K562 (cell line): ENCODE measurements around the gene MEF2C. TPM values are rescaled to one million over a fixed set of nuclear protein-coding genes. Genes with fewer than 3 reads are reported as not detected.

Experiments used
- CHD1 ChIP-seq: fragments of 200-600 bp; sonication (generic); IDR thresholded peaks from one replicate; pipeline ENCODE4 v1.6.1; 2012; ENCODE audit warnings: mild to moderate bottlenecking, moderate library complexity, low read length, inconsistent platforms
- CHD2 ChIP-seq: IDR thresholded peaks from 2 replicates; pipeline ENCODE4 v1.6.1; 2011; ENCODE audit warnings: low read depth, low read length
- E2F6 ChIP-seq, 2 experiments: IDR thresholded peaks; 2 replicates each; pipeline ENCODE4 v1.6.1; 2011; ENCODE audit warnings: borderline replicate concordance in 1 of 2, control low read depth in 1 of 2, low read depth in 1 of 2, low read length in 1 of 2, mild to moderate bottlenecking in 1 of 2, mixed read lengths in 1 of 2, moderate library complexity in 1 of 2; ENCODE audit not compliant: insufficient read depth in 1 of 2, insufficient read length in 1 of 2, poor library complexity in 1 of 2, severe bottlenecking in 1 of 2; ENCODE audit errors: extremely low read depth in 1 of 2
- E2F8 ChIP-seq: fragments of 450-650 bp; IDR thresholded peaks from 2 replicates; pipeline ENCODE4 v1.7.1; 2018; ENCODE audit warnings: mild to moderate bottlenecking, low read depth; ENCODE audit not compliant: partially characterized antibody
- ERF ChIP-seq: fragments of 450-650 bp; formaldehyde crosslinking; IDR thresholded peaks from 2 replicates; pipeline ENCODE4 v1.4.0; 2020; ENCODE audit warnings: mild to moderate bottlenecking, mixed read lengths
- ETS2 ChIP-seq: IDR thresholded peaks from 2 replicates; pipeline ENCODE4 v1.6.1; 2016; ENCODE audit warnings: borderline replicate concordance, missing genetic modification characterization, mild to moderate bottlenecking, moderate library complexity, missing compliant biosample characterization; ENCODE audit not compliant: poor library complexity, severe bottlenecking
- FOXK2 ChIP-seq, 2 experiments: fragments of 450-650 bp; IDR thresholded peaks in 1 of 2; conservative IDR thresholded peaks in 1 of 2; 2 replicates each; pipeline ENCODE4 v1.6.1; 2016; ENCODE audit warnings: low read depth in 2 of 2, mild to moderate bottlenecking in 1 of 2
- GABPB1 ChIP-seq: sonication (generic); formaldehyde crosslinking; IDR thresholded peaks from 2 replicates; pipeline ENCODE4 v1.8.0; 2022; ENCODE audit warnings: mild to moderate bottlenecking, missing genetic modification reagents
- HNRNPK ChIP-seq: fragments of 200-400 bp; formaldehyde crosslinking; IDR thresholded peaks from one replicate; pipeline ENCODE4 v1.6.1; 2018; ENCODE audit warnings: mild to moderate bottlenecking, low read depth, low read length; ENCODE audit not compliant: poor library complexity, severe bottlenecking
- KLF10 ChIP-seq: fragments of 250-450 bp; sonication (Bioruptor Pico); IDR thresholded peaks from 2 replicates; pipeline ENCODE4 v1.6.1; 2021; ENCODE audit warnings: matching md5 sums
- NFATC3 ChIP-seq: fragments of 450-650 bp; IDR thresholded peaks from 2 replicates; pipeline ENCODE4 v1.6.1; 2017; ENCODE audit warnings: mild to moderate bottlenecking
- PTBP1 ChIP-seq: fragments of 200-400 bp; formaldehyde crosslinking; IDR thresholded peaks from 2 replicates; pipeline ENCODE4 v1.6.1; 2017; ENCODE audit warnings: low read depth, low read length
- RAD21 ChIP-seq, 2 experiments: fragments of 250-450 bp in 1 of 2; fragments of 450-650 bp in 1 of 2; sonication (Bioruptor Pico) in 1 of 2; formaldehyde crosslinking in 1 of 2; IDR thresholded peaks in 1 of 2; conservative IDR thresholded peaks in 1 of 2; 2 replicates each; pipeline versions ENCODE4 v1.4.0 to v1.8.0; 2020 to 2022; ENCODE audit warnings: mild to moderate bottlenecking in 2 of 2, moderate library complexity in 1 of 2
- RFX7 ChIP-seq: fragments of 250-450 bp; sonication (Bioruptor Pico); IDR thresholded peaks from 2 replicates; pipeline ENCODE4 v1.5.1; 2021; ENCODE audit warnings: mild to moderate bottlenecking
- RHOXF2B ChIP-seq: fragments of 250-450 bp; sonication (Bioruptor Pico); conservative IDR thresholded peaks from 2 replicates; pipeline ENCODE4 v1.5.1; 2021
- SMAD1 ChIP-seq: fragments of 150-350 bp; IDR thresholded peaks from 2 replicates; pipeline ENCODE4 v1.6.1; 2014; ENCODE audit warnings: low read length, low read depth; ENCODE audit not compliant: partially characterized antibody
- SUPT5H ChIP-seq: fragments of 450-650 bp; IDR thresholded peaks from 2 replicates; pipeline ENCODE4 v1.6.1; 2016
- TEAD1 ChIP-seq, 2 experiments: fragments of 450-650 bp in 1 of 2; sonication (generic) in 1 of 2; formaldehyde crosslinking; IDR thresholded peaks; 2 replicates each; pipeline versions ENCODE4 v1.4.0 to v1.8.0; 2020 to 2022; ENCODE audit warnings: mild to moderate bottlenecking in 2 of 2, missing genetic modification reagents in 1 of 2
- ZBTB9 ChIP-seq: fragments of 450-650 bp; formaldehyde crosslinking; IDR thresholded peaks from 2 replicates; pipeline ENCODE4 v1.4.0; 2020; ENCODE audit warnings: mild to moderate bottlenecking, moderate library complexity
- ZC3H11A ChIP-seq: IDR thresholded peaks from 2 replicates; pipeline ENCODE4 v1.6.1; 2012; ENCODE audit warnings: low read depth, low read length, improper control_type of control experiment
- ZEB2 ChIP-seq: fragments of 450-650 bp; IDR thresholded peaks from 2 replicates; pipeline ENCODE4 v1.6.1; 2016
- ZNF444 ChIP-seq: fragments of 250-450 bp; sonication (Bioruptor Pico); IDR thresholded peaks from 2 replicates; pipeline ENCODE4 v1.4.0; 2020; ENCODE audit warnings: mild to moderate bottlenecking, moderate library complexity
- ZNF589 ChIP-seq: fragments of 200-800 bp; sonication (Bioruptor generic); IDR thresholded peaks from 2 replicates; pipeline ENCODE4 v1.6.1; 2016; ENCODE audit warnings: low read depth, missing genetic modification characterization, missing compliant biosample characterization
- polyA plus RNA-seq, 8 experiments: library from polyadenylated mRNA; depleted of rRNA in 4 of 8; stranded (reverse) in 5 of 8; unstranded in 3 of 8; fragments of >200 nt; fragmentation: Nextera tagmentation in 2 of 8; fragmentation: Illumina TruSeq in 1 of 8; extraction: Ambion mirVana in 2 of 8; extraction: Trizol in 1 of 8; gene quantifications; 2 replicates each; pipeline versions ENCODE4 v1.2.1 to v1.2.3, GENCODE V29; 2011 to 2014; ENCODE audit warnings: inconsistent platforms in 1 of 8, missing spikeins in 1 of 8
- total RNA-seq, 7 experiments: library from RNA; depleted of rRNA in 6 of 7; stranded (reverse); fragments of >200 nt in 6 of 7; fragmentation: Illumina TruSeq in 2 of 7; extraction: Trizol in 2 of 7; gene quantifications; 2 replicates each; pipeline versions ENCODE4 v1.2.1 to v1.2.3, GENCODE V29; 2011 to 2021; ENCODE audit warnings: low replicate concordance in 1 of 7

The MEF2C gene
- total and polyA plus RNA-seq, 9 of the 15 experiments (the other 6 are each of a cell fraction or from before 2014, with no cell fraction given) = 25.1 to 67.8 (median 58.3) TPM

GRCh38 chr5:88883059-88883835 is at the start of gene MEF2C (continued):
- TF ChIP-seq GABPB1 (0 out of 2 replicates have a peak, but pooled peaks have one; percentile 19), HNRNPK (peak; percentile 39), FOXK2 (conservative IDR thresholded peaks at IDR 0.05 in 1 of 2, IDR thresholded peaks at IDR 0.05 in 1 of 2; ENCODE audit: low read depth in 2 of 2) (peak in 1 of 2 experiments; percentile 62; a peak in 2 of 4 replicates), E2F8 (no peak), ZNF444 (0 out of 2 replicates have a peak, but pooled peaks have one; percentile 29), ERF (0 out of 2 replicates have a peak, but pooled peaks have one; percentile 59), NFATC3 (no peak), ZC3H11A (no peak), RAD21 (CRISPR knock-in tag; conservative IDR thresholded peaks at IDR 0.05 in 1 of 2, IDR thresholded peaks at IDR 0.05 in 1 of 2) (no peak), SUPT5H (peak; percentile 54; the same call in 1 of the 2 replicates), RHOXF2B (CRISPR knock-in tag) (no peak), PTBP1 (no peak), CHD2 (peak; percentile 42; the same call in 1 of the 2 replicates), ZBTB9 (CRISPR knock-in tag) (peak; percentile 74), ZNF589 (peak; percentile 98), ETS2 (tag) (no peak), RFX7 (CRISPR knock-in tag) (no peak), CHD1 (no peak), E2F6 (IDR thresholded peaks at IDR 0.05; ENCODE audit: borderline replicate concordance in 1 of 2, extremely low read depth in 1 of 2, insufficient read depth in 1 of 2, insufficient read length in 1 of 2, low read depth in 1 of 2, low read length in 1 of 2, poor library complexity in 1 of 2, severe bottlenecking in 1 of 2) (peak in 1 of 2 experiments; percentile 42), TEAD1 (CRISPR knock-in tag; IDR thresholded peaks at IDR 0.05) (no peak), SMAD1 (no peak), ZEB2 (no peak), KLF10 (no peak)
